Activated B cell treated with CpG ODN at 0.5 μM for 24 hours (primary cell): ENCODE measurements around the gene TIGD4. TPM values are rescaled to one million over a fixed set of nuclear protein-coding genes. Genes with fewer than 3 reads are reported as not detected.
A peak's percentile ranks its signal among the peaks of the same experiment; 100 is the strongest.

Experiments used
- ATAC-seq: fragments of 200-7000 bp; cut with Tn5 transposase; one replicate; pipeline ENCODE4 v1.10.0; 2021; ENCODE audit warnings: low read depth, mild to moderate bottlenecking, moderate library complexity
- CTCF ChIA-PET: fragments of 350-600 bp; sonication (Branson Sonifier 250); formaldehyde crosslinking; loops from one replicate; lab custom pipeline; 2021; ENCODE audit warnings: antibody characterized with exemption; lab: Charles Lee
- POLR2A ChIA-PET: fragments of 350-600 bp; sonication (Branson Sonifier 250); formaldehyde crosslinking; loops from one replicate; lab custom pipeline; 2021; ENCODE audit warnings: antibody characterized with exemption; lab: Charles Lee
- DNase-seq: peaks from one replicate; pipeline ENCODE4 v3.0.0; 2022
- H3K27ac Mint-ChIP-seq: one replicate; pipeline ENCODE4 v1.8.0; 2020; ENCODE audit warnings: mixed read lengths
- H3K27me3 Mint-ChIP-seq: one replicate; pipeline ENCODE4 v1.8.0; 2021; ENCODE audit warnings: mixed read lengths
- H3K36me3 Mint-ChIP-seq: one replicate; pipeline ENCODE4 v1.8.0; 2021; ENCODE audit warnings: low read depth, mixed read lengths
- H3K4me1 Mint-ChIP-seq: one replicate; pipeline ENCODE4 v1.8.0; 2021; ENCODE audit warnings: mixed read lengths
- H3K4me3 Mint-ChIP-seq: one replicate; pipeline ENCODE4 v1.8.0; 2020; ENCODE audit warnings: mild to moderate bottlenecking, mixed read lengths
- H3K9me3 Mint-ChIP-seq: one replicate; pipeline ENCODE4 v1.8.0; 2020; ENCODE audit warnings: mixed read lengths
- intact Hi-C: fragments of 100-400 bp; cut with micrococcal nuclease; formaldehyde crosslinking; loops from one replicate; pipeline ENCODE4 v1.15.1; 2024
- total RNA-seq: library from RNA; stranded (reverse); gene quantifications from 2 replicates; pipeline ENCODE4 v1.2.3, GENCODE V29; 2022
- TF ChIP-seq, protein P1 (sequence below): fragments of 200-600 bp; IDR thresholded peaks from one replicate; pipeline ENCODE4 v1.8.0; 2022; ENCODE audit warnings: antibody characterized with exemption, mild to moderate bottlenecking

TIGD4 gene
- total RNA-seq, 1 donor from 2014 or later: 0.24 TPM

DNA sequence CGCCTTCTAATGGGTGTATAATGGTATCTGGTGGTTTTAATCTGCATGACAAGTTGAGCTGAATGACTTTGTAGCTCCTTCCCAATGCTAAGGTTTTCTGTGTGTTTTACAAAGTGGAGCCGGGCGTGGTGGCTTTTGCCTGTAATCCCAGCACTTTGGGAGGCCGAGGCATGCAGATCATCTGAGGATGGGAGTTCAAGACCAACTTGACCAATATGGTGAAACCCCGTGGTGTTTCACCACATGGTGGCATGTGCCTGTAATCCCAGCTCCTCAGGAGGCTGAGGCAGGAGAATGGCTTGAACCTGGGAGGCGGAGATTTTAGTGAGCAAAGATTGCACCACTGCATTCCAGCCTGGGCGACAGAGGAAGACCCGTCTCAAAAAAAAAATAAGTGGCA is 29.1 kb upstream of the TIGD4 start:
- H3K27ac Mint-ChIP-seq: no peak overlapping the region
- DNase-seq (no peak), ATAC-seq (no peak)
- ChIA-PET CTCF (no interaction called here), POLR2A (interaction anchor here (0.6 kb wide), 1 partner anchor 27 kb away, joined by 3 read pairs; no protein-coding TSS in a partner anchor)
- H3K4me3 Mint-ChIP-seq: no peak overlapping the region
- TF ChIP-seq, protein P1, sequence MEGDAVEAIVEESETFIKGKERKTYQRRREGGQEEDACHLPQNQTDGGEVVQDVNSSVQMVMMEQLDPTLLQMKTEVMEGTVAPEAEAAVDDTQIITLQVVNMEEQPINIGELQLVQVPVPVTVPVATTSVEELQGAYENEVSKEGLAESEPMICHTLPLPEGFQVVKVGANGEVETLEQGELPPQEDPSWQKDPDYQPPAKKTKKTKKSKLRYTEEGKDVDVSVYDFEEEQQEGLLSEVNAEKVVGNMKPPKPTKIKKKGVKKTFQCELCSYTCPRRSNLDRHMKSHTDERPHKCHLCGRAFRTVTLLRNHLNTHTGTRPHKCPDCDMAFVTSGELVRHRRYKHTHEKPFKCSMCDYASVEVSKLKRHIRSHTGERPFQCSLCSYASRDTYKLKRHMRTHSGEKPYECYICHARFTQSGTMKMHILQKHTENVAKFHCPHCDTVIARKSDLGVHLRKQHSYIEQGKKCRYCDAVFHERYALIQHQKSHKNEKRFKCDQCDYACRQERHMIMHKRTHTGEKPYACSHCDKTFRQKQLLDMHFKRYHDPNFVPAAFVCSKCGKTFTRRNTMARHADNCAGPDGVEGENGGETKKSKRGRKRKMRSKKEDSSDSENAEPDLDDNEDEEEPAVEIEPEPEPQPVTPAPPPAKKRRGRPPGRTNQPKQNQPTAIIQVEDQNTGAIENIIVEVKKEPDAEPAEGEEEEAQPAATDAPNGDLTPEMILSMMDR: no peak
- H3K36me3 Mint-ChIP-seq: peaks cover 28% of the 10 kb centered on the region
- H3K4me1 Mint-ChIP-seq: peaks cover 34% of the 10 kb centered on the region
- intact Hi-C loops: no loop called here
- peaks cover 17% of the 10 kb centered on the region for H3K9me3 Mint-ChIP-seq
- no peaks in the 10 kb centered on the region for H3K27me3 Mint-ChIP-seq

DNA sequence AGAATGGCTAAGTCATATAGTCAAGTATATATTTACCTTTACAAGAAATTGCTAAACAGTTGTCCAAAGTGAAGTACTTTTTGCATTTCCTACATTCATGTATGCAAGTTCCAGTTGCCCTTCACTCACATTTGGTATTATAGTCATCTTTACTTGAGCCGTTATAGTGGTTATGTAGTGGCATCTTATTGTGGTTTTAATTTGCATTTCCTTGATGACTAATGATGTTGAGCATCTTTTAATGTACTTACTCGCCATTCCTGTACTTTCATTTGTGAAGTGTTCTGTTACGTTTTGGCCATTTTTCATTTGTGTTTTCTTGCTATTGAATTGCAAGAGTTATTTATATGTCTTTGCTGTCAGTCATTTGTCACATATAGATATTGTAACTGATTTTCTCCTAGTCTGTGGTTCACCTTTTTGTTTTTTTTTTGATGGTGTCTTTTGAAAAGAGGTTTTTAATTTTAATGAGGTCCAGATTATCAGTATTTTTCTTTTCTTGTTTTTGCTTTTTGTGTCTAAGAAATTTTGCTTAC is 27.8 kb upstream of the TIGD4 start:
- DNase-seq (no peak), ATAC-seq (peak; percentile 60)
- no peak overlapping the region for H3K27ac Mint-ChIP-seq
- H3K36me3 Mint-ChIP-seq: peaks cover 18% of the 10 kb centered on the region
- H3K27me3 Mint-ChIP-seq: no peaks in the 10 kb centered on the region
- H3K4me1 Mint-ChIP-seq: peaks cover 34% of the 10 kb centered on the region
- ChIA-PET CTCF (no interaction called here), POLR2A (no interaction called here)
- TF ChIP-seq, protein P1: no peak
- H3K9me3 Mint-ChIP-seq: peaks cover 8% of the 10 kb centered on the region
- intact Hi-C loops: no loop called here
- H3K4me3 Mint-ChIP-seq: peak overlapping the region; percentile 8

DNA sequence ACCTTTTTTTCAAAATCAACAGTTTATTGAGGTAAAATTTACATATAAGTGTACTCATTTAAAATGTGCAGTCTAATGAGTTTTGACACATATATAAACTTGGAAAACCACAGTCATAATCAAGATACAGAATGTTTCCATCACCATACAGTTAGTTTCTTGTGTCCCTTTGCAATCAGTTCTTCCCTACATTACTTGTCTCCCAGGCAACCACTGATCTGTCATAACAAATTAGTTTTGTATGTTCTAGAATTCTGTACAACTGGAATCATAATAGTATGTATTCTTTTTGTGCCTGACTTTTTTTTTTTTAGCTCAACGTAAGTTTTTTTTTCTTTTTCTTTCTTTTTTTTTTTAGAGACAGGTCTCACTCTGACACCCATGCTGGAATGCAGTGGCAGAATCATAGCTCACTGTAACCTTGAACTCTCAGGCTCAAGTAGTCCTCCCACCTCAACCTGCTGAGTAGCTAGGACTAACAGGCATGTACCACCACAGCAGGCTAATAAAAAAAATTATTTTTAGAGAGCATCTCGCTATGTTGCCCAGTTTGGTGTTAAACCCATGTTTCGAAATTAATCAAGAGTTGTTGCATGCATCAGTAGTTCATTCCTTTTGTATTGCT is 27.1 kb upstream of the TIGD4 start:
- Mint-ChIP-seq H3K9me3 (peaks cover 6% of the 10 kb centered on the region), H3K4me3 (no peak overlapping the region), H3K27ac (peak overlapping the region; percentile 71), H3K27me3 (no peaks in the 10 kb centered on the region), H3K4me1 (peaks cover 34% of the 10 kb centered on the region), H3K36me3 (peaks cover 13% of the 10 kb centered on the region)
- no peak for DNase-seq
- ATAC-seq: no peak
- intact Hi-C loops: no loop called here
- ChIA-PET POLR2A (no interaction called here), CTCF (no interaction called here)
- TF ChIP-seq, protein P1: no peak

DNA sequence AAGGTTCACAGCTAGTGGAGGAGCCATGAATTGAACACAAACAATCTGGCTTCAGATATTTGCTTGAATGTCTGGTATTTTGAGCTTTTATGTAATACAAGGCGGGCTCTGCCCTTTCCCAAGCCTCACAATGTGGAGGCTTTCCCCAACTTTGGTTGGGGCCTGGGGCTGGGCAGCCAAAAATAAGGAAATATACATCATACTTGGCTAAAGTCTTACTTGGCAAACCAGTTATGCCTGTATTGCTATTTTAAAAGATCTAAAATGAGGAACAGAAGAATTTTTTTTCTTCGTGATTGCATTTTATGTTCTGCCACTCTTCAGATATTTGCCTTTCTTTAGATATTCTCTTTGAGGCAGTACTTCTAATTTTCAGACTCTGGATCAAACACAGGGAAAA is 26.3 kb upstream of the TIGD4 start:
- peaks cover 5% of the 10 kb centered on the region for H3K36me3 Mint-ChIP-seq
- no peaks in the 10 kb centered on the region for H3K27me3 Mint-ChIP-seq
- H3K4me3 Mint-ChIP-seq: no peak overlapping the region
- TF ChIP-seq, protein P1: no peak
- intact Hi-C loops: no loop called here
- H3K9me3 Mint-ChIP-seq: peaks cover 4% of the 10 kb centered on the region
- POLR2A ChIA-PET: no interaction called here
- CTCF ChIA-PET: no interaction called here
- peaks cover 34% of the 10 kb centered on the region for H3K4me1 Mint-ChIP-seq
- peak overlapping the region; percentile 71 for H3K27ac Mint-ChIP-seq
- DNase-seq (no peak), ATAC-seq (no peak)

DNA sequence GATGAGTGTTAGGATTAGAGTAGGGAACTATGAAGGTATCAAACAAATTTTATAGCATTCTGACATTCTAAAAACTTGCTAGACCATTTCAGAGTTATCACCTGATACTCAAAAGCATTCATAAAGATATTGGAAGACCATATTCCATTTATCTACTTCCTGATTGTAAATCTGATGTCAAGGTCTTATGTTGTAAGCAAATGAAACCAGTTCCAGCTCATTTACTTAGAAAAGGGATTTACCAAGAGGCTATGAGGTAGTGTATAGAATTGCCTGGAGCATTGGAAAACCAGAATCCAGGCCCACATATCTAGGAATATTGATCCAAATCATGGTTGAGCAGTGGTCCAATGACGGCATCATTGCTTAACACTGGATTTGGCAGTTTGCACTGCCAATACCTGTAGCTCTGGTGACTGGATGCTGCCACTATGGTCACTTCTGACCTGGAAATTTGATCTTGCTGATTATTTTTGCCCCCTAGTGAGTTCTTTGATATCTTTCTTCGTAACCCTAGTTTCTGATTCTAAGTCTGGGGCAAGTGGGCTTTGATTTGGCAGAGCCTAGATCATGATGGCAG is 25.6 kb upstream of the TIGD4 start:
- no peaks in the 10 kb centered on the region for H3K27me3 Mint-ChIP-seq
- ATAC-seq: no peak
- TF ChIP-seq, protein P1: no peak
- H3K27ac Mint-ChIP-seq: no peak overlapping the region
- intact Hi-C loops: no loop called here
- H3K4me1 Mint-ChIP-seq: peaks cover 34% of the 10 kb centered on the region
- no peak for DNase-seq
- POLR2A ChIA-PET: no interaction called here
- no peak overlapping the region for H3K4me3 Mint-ChIP-seq
- peaks cover 2% of the 10 kb centered on the region for H3K9me3 Mint-ChIP-seq
- H3K36me3 Mint-ChIP-seq: peaks cover 3% of the 10 kb centered on the region
- CTCF ChIA-PET: no interaction called here
